Measurements from ENCODE around the gene PRICKLE4. TPM values are rescaled to one million over a fixed set of nuclear protein-coding genes. Genes with fewer than 3 reads are reported as not detected.

The PRICKLE4 gene
- total and polyA plus RNA-seq, 2 of the 13 experiments (the other 11 are each of a cell fraction or from before 2014, with no cell fraction given) = 0.92 to 1.2 TPM

GRCh38 chr6:41741625-41742490, 38.7 kb upstream of the PRICKLE4 start (continued):
- TF ChIP-seq ZNF550 (CRISPR knock-in tag; IDR thresholded peaks at IDR 0.05; ENCODE audit: borderline replicate concordance) (no peak), ZBTB43 (CRISPR knock-in tag; conservative IDR thresholded peaks at IDR 0.05) (no peak), ZGPAT (CRISPR knock-in tag; IDR thresholded peaks at IDR 0.05) (peak; percentile 65; the same call in 1 of the 2 replicates), ZFP90 (CRISPR knock-in tag; IDR thresholded peaks at IDR 0.05; ENCODE audit: borderline replicate concordance) (no peak), FUBP1 (CRISPR knock-in tag; IDR thresholded peaks at IDR 0.05; ENCODE audit: borderline replicate concordance) (no peak), ZNF737 (CRISPR knock-in tag; IDR thresholded peaks at IDR 0.05; ENCODE audit: borderline replicate concordance) (no peak), ZNF672 (CRISPR knock-in tag; IDR thresholded peaks at IDR 0.05) (no peak), SNAI1 (CRISPR knock-in tag; IDR thresholded peaks at IDR 0.05; ENCODE audit: borderline replicate concordance) (no peak; the same call in 1 of the 2 replicates), WIZ (CRISPR knock-in tag; IDR thresholded peaks at IDR 0.05) (no peak; the same call in 1 of the 2 replicates), ZNF770 (CRISPR knock-in tag; IDR thresholded peaks at IDR 0.05) (no peak), HMGXB4 (CRISPR knock-in tag; IDR thresholded peaks at IDR 0.05; ENCODE audit: borderline replicate concordance in 1 of 2, low read depth in 1 of 2) (0 out of 4 replicates have a peak, but pooled peaks of 1 of the 2 experiments have one; percentile 33), SMARCC2 (IDR thresholded peaks at IDR 0.05) (no peak), TSC22D2 (CRISPR knock-in tag; IDR thresholded peaks at IDR 0.05; ENCODE audit: borderline replicate concordance) (no peak), ZNF703 (CRISPR knock-in tag; IDR thresholded peaks at IDR 0.05; ENCODE audit: borderline replicate concordance) (no peak), MLLT10 (CRISPR knock-in tag; IDR thresholded peaks at IDR 0.05) (no peak)

All from HepG2 (cell line).